A549 treated with AZD9567 at 1 μM for 4 hours (cell line): ENCODE data around the gene CRYGS. TPM values are rescaled to one million over a fixed set of nuclear protein-coding genes. Genes with fewer than 3 reads are reported as not detected.

Experiments used
- total RNA-seq: library from RNA; stranded (reverse); fragments of 200-300 nt; extraction: Qiagen RNA extraction; gene quantifications from 5 replicates; pipeline ENCODE4 v1.2.3, GENCODE V29; 2022; ENCODE audit not compliant: insufficient read depth

CRYGS gene
- total RNA-seq = 0.91 to 1.2 TPM (median 1.0 TPM) in 4 of 5 replicates, not detected in the other

GRCh38 chr3:186544281-186544680 lies at the start of gene CRYGS:
CRYGS (minus strand) TSS chr3:186544380; CDS start chr3:186544326, 54 bp downstream.

GRCh38 chr3:186570096-186570940 lies 26.1 kb upstream of the CRYGS start, which contains the start of gene DNAJB11:
DNAJB11 (plus strand) TSS chr3:186570720; CDS start chr3:186570898, 178 bp downstream.

GRCh38 chr3:186567072-186567921 lies 23.1 kb upstream of the CRYGS start, which contains the start of gene TBCCD1:
TBCCD1 (minus strand) TSS chr3:186567339; CDS start chr3:186564329, 3,010 bp downstream.

Other genes with a start within 250 kb of the CRYGS start
- gene DGKG, start 182.1 kb downstream of the CRYGS start, total RNA-seq = 5.8 to 6.9 TPM (median 6.1 TPM) in 5 replicates
- gene TBCCD1, start 23.0 kb upstream of the CRYGS start, total RNA-seq = 6.5 to 10.0 TPM (median 7.1 TPM) in 5 replicates
- gene DNAJB11, start 26.3 kb upstream of the CRYGS start, total RNA-seq = 47.8 to 52.6 TPM (median 51.5 TPM) in 5 replicates
- gene AHSG, start 68.7 kb upstream of the CRYGS start, total RNA-seq = 0.05 to 1.3 TPM (median 0.10 TPM) in 4 of 5 replicates, not detected in the other
- gene FETUB, start 96.0 kb upstream of the CRYGS start, total RNA-seq = 0.09 to 0.13 TPM (median 0.10 TPM) in 3 of 5 replicates, not detected in the others
- gene HRG, start 121.6 kb upstream of the CRYGS start, total RNA-seq = not detected in 5 replicates
- gene KNG1, start 173.0 kb upstream of the CRYGS start, total RNA-seq = not detected in 5 replicates
- 145 to 165 TPM (median 156 TPM) in 5 replicates for gene EIF4A2, start 239.2 kb upstream of the CRYGS start, total RNA-seq